Measurements from ENCODE around the gene GRIK1.

The GRIK1 gene

GRCh38 chr21:29789393-29789792, 150.4 kb downstream of the GRIK1 start:
- Mint-ChIP-seq H3K27me3 (peaks cover 5% of the 10 kb centered on the region), H3K27ac (no peak overlapping the region), H3K36me3 (no peaks in the 10 kb centered on the region), H3K4me1 (no peaks in the 10 kb centered on the region), H3K4me3 (no peak overlapping the region), H3K9me3 (no peaks in the 10 kb centered on the region)

GRCh38 chr21:29788752-29789151, 151.0 kb downstream of the GRIK1 start:
- H3K4me1 Mint-ChIP-seq, result no peaks in the 10 kb centered on the region
- no peak overlapping the region for H3K4me3 Mint-ChIP-seq
- H3K27ac Mint-ChIP-seq, result no peak overlapping the region
- no peaks in the 10 kb centered on the region for H3K36me3 Mint-ChIP-seq
- H3K27me3 Mint-ChIP-seq, result peaks cover 5% of the 10 kb centered on the region
- H3K9me3 Mint-ChIP-seq, result no peaks in the 10 kb centered on the region

GRCh38 chr21:29787361-29787909, 152.4 kb downstream of the GRIK1 start:
- Mint-ChIP-seq H3K4me1 (no peaks in the 10 kb centered on the region), H3K27me3 (peaks cover 5% of the 10 kb centered on the region), H3K27ac (no peak overlapping the region), H3K9me3 (no peaks in the 10 kb centered on the region), H3K36me3 (no peaks in the 10 kb centered on the region), H3K4me3 (no peak overlapping the region)

- no peaks in the 10 kb centered on the region for H3K9me3 Mint-ChIP-seq
- no peak overlapping the region for H3K4me3 Mint-ChIP-seq
- no peak overlapping the region for H3K27ac Mint-ChIP-seq
- H3K4me1 Mint-ChIP-seq, result no peaks in the 10 kb centered on the region
- H3K27me3 Mint-ChIP-seq, result peaks cover 5% of the 10 kb centered on the region
- H3K36me3 Mint-ChIP-seq, result no peaks in the 10 kb centered on the region
Observed at GRCh38 chr21:29786496-29787360, 153.1 kb downstream of the GRIK1 start.

GRCh38 chr21:29777160-29777559, 162.6 kb downstream of the GRIK1 start:
- H3K27ac Mint-ChIP-seq, result no peak overlapping the region
- H3K4me3 Mint-ChIP-seq, result no peak overlapping the region
- H3K4me1 Mint-ChIP-seq, result no peaks in the 10 kb centered on the region
- H3K27me3 Mint-ChIP-seq, result peaks cover 5% of the 10 kb centered on the region
- no peaks in the 10 kb centered on the region for H3K36me3 Mint-ChIP-seq
- H3K9me3 Mint-ChIP-seq, result no peaks in the 10 kb centered on the region

GRCh38 chr21:29775462-29775861, 164.3 kb downstream of the GRIK1 start:
- no peaks in the 10 kb centered on the region for H3K36me3 Mint-ChIP-seq
- no peaks in the 10 kb centered on the region for H3K4me1 Mint-ChIP-seq
- no peak overlapping the region for H3K4me3 Mint-ChIP-seq
- H3K9me3 Mint-ChIP-seq, result no peaks in the 10 kb centered on the region
- peaks cover 9% of the 10 kb centered on the region for H3K27me3 Mint-ChIP-seq
- H3K27ac Mint-ChIP-seq, result no peak overlapping the region

GRCh38 chr21:29771491-29772066, 168.2 kb downstream of the GRIK1 start:
- Mint-ChIP-seq H3K4me1 (no peaks in the 10 kb centered on the region), H3K27me3 (peaks cover 9% of the 10 kb centered on the region), H3K27ac (no peak overlapping the region), H3K4me3 (no peak overlapping the region), H3K36me3 (no peaks in the 10 kb centered on the region), H3K9me3 (no peaks in the 10 kb centered on the region)

- Mint-ChIP-seq H3K36me3 (no peaks in the 10 kb centered on the region), H3K27me3 (peaks cover 7% of the 10 kb centered on the region), H3K9me3 (no peaks in the 10 kb centered on the region), H3K4me3 (no peak overlapping the region), H3K4me1 (no peaks in the 10 kb centered on the region), H3K27ac (no peak overlapping the region)
Observed at GRCh38 chr21:29763674-29764073, 176.1 kb downstream of the GRIK1 start.

- Mint-ChIP-seq H3K4me1 (no peaks in the 10 kb centered on the region), H3K36me3 (no peaks in the 10 kb centered on the region), H3K9me3 (no peaks in the 10 kb centered on the region), H3K27ac (no peak overlapping the region), H3K27me3 (peaks cover 7% of the 10 kb centered on the region), H3K4me3 (no peak overlapping the region)
Observed at GRCh38 chr21:29762570-29763082, 177.2 kb downstream of the GRIK1 start.

GRCh38 chr21:29753216-29753615, 186.6 kb downstream of the GRIK1 start:
- Mint-ChIP-seq H3K27ac (no peak overlapping the region), H3K9me3 (no peaks in the 10 kb centered on the region), H3K27me3 (no peaks in the 10 kb centered on the region), H3K4me3 (no peak overlapping the region), H3K36me3 (no peaks in the 10 kb centered on the region), H3K4me1 (no peaks in the 10 kb centered on the region)

GRCh38 chr21:29751473-29752185, 188.2 kb downstream of the GRIK1 start:
- H3K4me3 Mint-ChIP-seq, result no peak overlapping the region

GRCh38 chr21:29749957-29750356, 189.8 kb downstream of the GRIK1 start:
- Mint-ChIP-seq H3K4me1 (no peaks in the 10 kb centered on the region), H3K27ac (no peak overlapping the region), H3K36me3 (no peaks in the 10 kb centered on the region), H3K9me3 (no peaks in the 10 kb centered on the region), H3K4me3 (no peak overlapping the region), H3K27me3 (no peaks in the 10 kb centered on the region)

More at GRCh38 chr21:29751473-29752185, 188.2 kb downstream of the GRIK1 start:
- Mint-ChIP-seq H3K4me1 (no peaks in the 10 kb centered on the region), H3K27ac (no peak overlapping the region), H3K36me3 (no peaks in the 10 kb centered on the region), H3K27me3 (no peaks in the 10 kb centered on the region), H3K9me3 (no peaks in the 10 kb centered on the region)

GRCh38 chr21:29749223-29749622, 190.6 kb downstream of the GRIK1 start:
- Mint-ChIP-seq H3K27me3 (no peaks in the 10 kb centered on the region), H3K9me3 (no peaks in the 10 kb centered on the region), H3K27ac (no peak overlapping the region), H3K36me3 (no peaks in the 10 kb centered on the region), H3K4me1 (no peaks in the 10 kb centered on the region), H3K4me3 (no peak overlapping the region)

GRCh38 chr21:29748391-29749167, 191.2 kb downstream of the GRIK1 start:
- H3K4me1 Mint-ChIP-seq, result no peaks in the 10 kb centered on the region
- no peak overlapping the region for H3K4me3 Mint-ChIP-seq
- H3K27me3 Mint-ChIP-seq, result no peaks in the 10 kb centered on the region
- H3K36me3 Mint-ChIP-seq, result no peaks in the 10 kb centered on the region
- no peaks in the 10 kb centered on the region for H3K9me3 Mint-ChIP-seq
- H3K27ac Mint-ChIP-seq, result no peak overlapping the region

GRCh38 chr21:29741761-29742160, 198.0 kb downstream of the GRIK1 start:
- Mint-ChIP-seq H3K27me3 (peaks cover 4% of the 10 kb centered on the region), H3K4me3 (no peak overlapping the region), H3K4me1 (no peaks in the 10 kb centered on the region), H3K9me3 (no peaks in the 10 kb centered on the region), H3K36me3 (no peaks in the 10 kb centered on the region), H3K27ac (no peak overlapping the region)
